Lower lobe of right lung (tissue), 2 donors: ENCODE data around the gene CHST6. TPM values are rescaled to one million over a fixed set of nuclear protein-coding genes. Genes with fewer than 3 reads are reported as not detected.
"Not testable (repeated sequence)": the region's sequence is repeated elsewhere in the genome, so short reads cannot be mapped to it uniquely, and the experiment has no call there.

Experiments
- ATAC-seq, 2 donors: fragments of 200-7000 bp; cut with Tn5 transposase; one replicate each; pipeline ENCODE4 v1.9.1; 2020 to 2022; ENCODE audit warnings: mild to moderate bottlenecking in 2 of 2, moderate library complexity in 2 of 2
- DNase-seq: peaks from one replicate; pipeline ENCODE4 v3.0.0-alpha.2; 2020
- H3K27ac ChIP-seq: fragments of 200-600 bp; one replicate; pipeline ENCODE4 v1.8.0; 2022
- H3K27me3 ChIP-seq: fragments of 200-600 bp; one replicate; pipeline ENCODE4 v1.8.0; 2022; ENCODE audit warnings: low read depth
- H3K36me3 ChIP-seq: fragments of 200-600 bp; one replicate; pipeline ENCODE4 v1.8.0; 2022; ENCODE audit warnings: mild to moderate bottlenecking
- H3K4me1 ChIP-seq: fragments of 200-600 bp; one replicate; pipeline ENCODE4 v1.8.0; 2022
- H3K4me3 ChIP-seq: fragments of 200-600 bp; one replicate; pipeline ENCODE4 v1.8.0; 2022; ENCODE audit warnings: mild to moderate bottlenecking
- H3K9me3 ChIP-seq: fragments of 200-600 bp; one replicate; pipeline ENCODE4 v1.8.0; 2022
- intact Hi-C: fragments of 100-400 bp; cut with DNase I; formaldehyde crosslinking; loops from one replicate; pipeline ENCODE4 v1.11.0; 2022
- total RNA-seq: library from RNA; stranded (reverse); fragmentation: NEBNext Ultra II Directional; extraction: Animal tissue kit (Norgen Biotek cat#: 25700); gene quantifications from one replicate; pipeline ENCODE4 v1.2.1, GENCODE V29; 2021
- TF ChIP-seq, protein P1 (sequence below): fragments of 200-600 bp; IDR thresholded peaks from one replicate; pipeline ENCODE4 v1.8.0; 2022; ENCODE audit warnings: antibody characterized with exemption, mild to moderate bottlenecking
- donor health status: DM: no; HTN: yes; CAD: no; lungs with severe emphysema.

The CHST6 gene
- total RNA-seq, 1 donor from 2014 or later, result 2.5 TPM

DNA sequence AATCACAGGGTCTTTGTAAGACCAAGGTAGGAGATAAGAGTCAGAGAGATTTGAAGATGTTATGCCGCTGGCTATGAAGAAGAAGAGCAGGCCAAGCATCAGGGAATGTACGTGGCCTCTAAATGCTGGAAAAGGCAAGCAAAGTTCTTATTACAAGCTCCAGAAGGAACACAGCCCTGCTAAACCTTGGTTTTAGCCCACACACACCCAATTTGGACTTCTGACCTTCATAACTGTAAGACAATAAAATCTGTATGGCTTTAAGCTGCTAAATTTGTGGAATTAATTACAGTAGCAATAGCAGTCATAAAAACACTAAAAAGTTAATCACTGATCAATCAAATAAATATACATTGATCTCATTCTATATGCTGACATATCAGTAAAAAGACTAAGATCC is 36.8 kb downstream of the CHST6 start:
- Histone ChIP-seq H3K36me3 (no peaks in the 10 kb centered on the region), H3K9me3 (no peaks in the 10 kb centered on the region), H3K4me1 (peaks cover 19% of the 10 kb centered on the region), H3K27ac (no peak overlapping the region), H3K4me3 (no peak overlapping the region), H3K27me3 (no peaks in the 10 kb centered on the region)
- ATAC-seq (no peak), DNase-seq (no peak)
- TF ChIP-seq, protein P1, sequence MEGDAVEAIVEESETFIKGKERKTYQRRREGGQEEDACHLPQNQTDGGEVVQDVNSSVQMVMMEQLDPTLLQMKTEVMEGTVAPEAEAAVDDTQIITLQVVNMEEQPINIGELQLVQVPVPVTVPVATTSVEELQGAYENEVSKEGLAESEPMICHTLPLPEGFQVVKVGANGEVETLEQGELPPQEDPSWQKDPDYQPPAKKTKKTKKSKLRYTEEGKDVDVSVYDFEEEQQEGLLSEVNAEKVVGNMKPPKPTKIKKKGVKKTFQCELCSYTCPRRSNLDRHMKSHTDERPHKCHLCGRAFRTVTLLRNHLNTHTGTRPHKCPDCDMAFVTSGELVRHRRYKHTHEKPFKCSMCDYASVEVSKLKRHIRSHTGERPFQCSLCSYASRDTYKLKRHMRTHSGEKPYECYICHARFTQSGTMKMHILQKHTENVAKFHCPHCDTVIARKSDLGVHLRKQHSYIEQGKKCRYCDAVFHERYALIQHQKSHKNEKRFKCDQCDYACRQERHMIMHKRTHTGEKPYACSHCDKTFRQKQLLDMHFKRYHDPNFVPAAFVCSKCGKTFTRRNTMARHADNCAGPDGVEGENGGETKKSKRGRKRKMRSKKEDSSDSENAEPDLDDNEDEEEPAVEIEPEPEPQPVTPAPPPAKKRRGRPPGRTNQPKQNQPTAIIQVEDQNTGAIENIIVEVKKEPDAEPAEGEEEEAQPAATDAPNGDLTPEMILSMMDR, result no peak
- intact Hi-C loops, result no loop called here

DNA sequence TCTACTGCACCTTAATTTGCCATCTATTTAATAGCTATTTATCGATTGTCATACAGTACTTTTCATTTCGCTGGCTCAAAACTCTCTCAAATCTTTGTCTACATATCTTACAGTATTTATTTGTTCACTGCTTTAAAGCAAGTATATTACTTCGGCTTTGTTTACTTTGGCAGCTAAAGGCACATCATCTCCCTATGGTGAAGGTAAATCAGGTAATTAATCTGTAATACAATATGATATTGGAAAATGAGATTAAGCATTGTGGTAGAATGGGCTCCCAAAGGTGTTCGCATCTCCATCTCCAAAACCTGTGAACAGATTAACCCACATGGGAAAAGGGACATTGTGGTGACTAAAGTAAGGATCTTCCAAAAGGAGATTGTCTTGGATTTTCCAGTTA is 37.2 kb downstream of the CHST6 start:
- no peak overlapping the region for H3K27ac ChIP-seq
- intact Hi-C loops, result no loop called here
- no peaks in the 10 kb centered on the region for H3K27me3 ChIP-seq
- no peak for ATAC-seq
- H3K36me3 ChIP-seq, result no peaks in the 10 kb centered on the region
- no peak for DNase-seq
- no peak overlapping the region for H3K4me3 ChIP-seq
- TF ChIP-seq, protein P1, result no peak
- peaks cover 22% of the 10 kb centered on the region for H3K4me1 ChIP-seq
- H3K9me3 ChIP-seq, result no peaks in the 10 kb centered on the region

DNA sequence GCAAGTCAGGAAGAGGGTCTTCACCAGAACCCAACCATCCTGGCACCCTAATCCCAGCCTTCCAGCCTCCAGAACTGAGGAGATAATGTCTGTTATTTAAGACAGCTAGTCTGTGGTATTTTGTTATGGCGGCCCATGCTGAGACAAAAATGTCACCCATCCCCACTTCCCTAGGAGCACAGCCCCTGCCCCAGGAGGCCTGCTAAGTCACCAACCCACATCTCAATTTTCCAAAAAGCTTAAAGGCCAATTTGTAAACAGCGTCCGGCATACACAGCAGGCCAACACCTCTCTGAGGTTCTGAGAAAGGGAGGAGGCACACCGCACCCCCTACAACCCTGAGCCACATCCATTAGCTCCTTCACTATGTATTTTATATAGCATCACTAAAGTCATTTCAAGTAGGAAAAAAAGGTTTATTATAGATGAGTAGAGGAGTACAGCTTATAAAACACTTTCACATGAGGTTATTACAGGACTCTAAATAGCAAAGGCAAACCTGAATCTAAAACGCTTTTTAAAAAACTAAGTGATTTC is 37.7 kb downstream of the CHST6 start:
- no peak for DNase-seq
- Histone ChIP-seq H3K36me3 (no peaks in the 10 kb centered on the region), H3K4me1 (peaks cover 22% of the 10 kb centered on the region), H3K27me3 (no peaks in the 10 kb centered on the region), H3K4me3 (no peak overlapping the region), H3K27ac (no peak overlapping the region), H3K9me3 (no peaks in the 10 kb centered on the region)
- no peak for ATAC-seq
- TF ChIP-seq, protein P1, result no peak
- intact Hi-C loops, result no loop called here

DNA sequence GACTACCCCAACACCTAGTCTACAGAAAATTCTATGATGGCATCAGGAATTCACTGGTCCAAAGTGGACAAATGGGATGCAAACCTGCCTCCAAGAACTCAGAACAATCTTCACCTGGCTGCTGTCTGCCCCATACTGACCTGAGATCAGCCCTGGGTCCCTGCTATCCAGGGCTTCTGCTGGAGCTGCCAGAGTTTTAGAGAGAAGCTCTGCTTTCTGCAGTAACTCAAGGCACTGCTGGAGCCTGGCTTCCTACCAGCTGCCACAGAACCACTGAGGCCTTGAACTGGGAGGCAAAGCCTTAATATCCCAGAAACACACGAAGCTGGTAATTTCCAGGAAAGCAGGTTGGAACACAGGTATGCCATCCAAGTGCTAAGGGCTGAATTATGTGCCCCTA is 38.3 kb downstream of the CHST6 start:
- intact Hi-C loops, result no loop called here
- ATAC-seq (no peak), DNase-seq (no peak)
- Histone ChIP-seq H3K4me3 (no peak overlapping the region), H3K36me3 (no peaks in the 10 kb centered on the region), H3K9me3 (no peaks in the 10 kb centered on the region), H3K4me1 (peaks cover 20% of the 10 kb centered on the region), H3K27ac (no peak overlapping the region), H3K27me3 (no peaks in the 10 kb centered on the region)
- TF ChIP-seq, protein P1, result no peak

DNA sequence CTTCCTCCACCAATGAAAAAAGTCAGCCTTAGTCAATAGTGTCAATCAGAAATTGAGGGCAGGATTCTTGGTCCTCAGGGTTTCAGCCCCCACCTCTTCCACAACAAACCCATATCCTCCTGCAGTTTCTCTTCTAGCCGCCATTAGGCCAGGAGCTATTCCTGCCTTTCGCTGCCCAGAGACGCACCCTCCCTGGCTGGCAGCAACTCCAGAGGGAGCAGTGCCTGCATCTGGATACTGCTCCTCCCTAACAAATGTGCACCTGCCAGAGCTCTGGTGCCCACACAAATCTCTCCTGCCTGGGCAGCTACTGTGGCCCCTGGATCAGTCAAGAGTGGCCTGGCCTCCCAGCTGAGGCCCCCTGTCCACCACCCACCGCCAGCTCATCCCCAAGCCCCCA is 38.8 kb downstream of the CHST6 start:
- intact Hi-C loops, ATAC-seq, H3K27ac ChIP-seq: not testable (repeated sequence)

DNA sequence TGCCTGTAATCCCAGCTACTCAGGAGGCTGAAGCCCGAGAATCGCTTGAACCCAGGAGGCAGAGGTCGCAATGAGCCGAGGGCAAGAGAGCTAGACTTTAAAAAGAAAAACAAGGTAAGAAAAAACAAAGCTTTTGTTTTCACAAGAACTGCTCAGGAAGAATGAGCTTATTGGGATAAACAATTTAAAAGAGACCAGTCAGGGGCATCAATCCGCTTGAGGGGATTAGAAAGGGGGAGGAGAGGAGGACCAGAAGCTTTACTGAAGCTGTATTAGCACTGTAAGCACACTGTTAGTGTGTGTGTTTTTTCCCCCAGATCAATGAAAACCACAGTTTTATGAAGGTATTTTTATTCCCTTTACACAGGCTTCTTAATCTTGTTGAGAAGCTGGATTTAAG is 39.6 kb downstream of the CHST6 start:
- Histone ChIP-seq H3K27ac (no peak overlapping the region), H3K4me3 (no peak overlapping the region), H3K36me3 (peaks cover 7% of the 10 kb centered on the region), H3K9me3 (no peaks in the 10 kb centered on the region), H3K27me3 (no peaks in the 10 kb centered on the region), H3K4me1 (peaks cover 14% of the 10 kb centered on the region)
- ATAC-seq, result no peak
- DNase-seq, result no peak
- TF ChIP-seq, protein P1, result no peak
- intact Hi-C loops, result no loop called here

More for the DNA sequence above, 38.8 kb downstream of the CHST6 start:
- not testable (repeated sequence) for DNase-seq, H3K4me3 ChIP-seq, H3K36me3 ChIP-seq, H3K27me3 ChIP-seq, H3K9me3 ChIP-seq
- H3K4me1 ChIP-seq, result peaks cover 15% of the 10 kb centered on the region
